WI38 (cell line): Measurements from ENCODE around the gene KANSL3.

Experiments
- H3K4me3 ChIP-seq: 2 replicates; pipeline ENCODE4 v1.5.1; 2011; ENCODE audit warnings: low read depth, mild to moderate bottlenecking, control low read depth, low read length
- TF ChIP-seq, protein P1 (sequence below): IDR thresholded peaks from 2 replicates; pipeline ENCODE4 v1.5.1; 2012; ENCODE audit warnings: low read depth, mild to moderate bottlenecking, control low read depth, low read length

KANSL3 gene

GRCh38 chr2:96649342-96649741 is 11.2 kb upstream of the KANSL3 start:
- TF ChIP-seq, protein P1, sequence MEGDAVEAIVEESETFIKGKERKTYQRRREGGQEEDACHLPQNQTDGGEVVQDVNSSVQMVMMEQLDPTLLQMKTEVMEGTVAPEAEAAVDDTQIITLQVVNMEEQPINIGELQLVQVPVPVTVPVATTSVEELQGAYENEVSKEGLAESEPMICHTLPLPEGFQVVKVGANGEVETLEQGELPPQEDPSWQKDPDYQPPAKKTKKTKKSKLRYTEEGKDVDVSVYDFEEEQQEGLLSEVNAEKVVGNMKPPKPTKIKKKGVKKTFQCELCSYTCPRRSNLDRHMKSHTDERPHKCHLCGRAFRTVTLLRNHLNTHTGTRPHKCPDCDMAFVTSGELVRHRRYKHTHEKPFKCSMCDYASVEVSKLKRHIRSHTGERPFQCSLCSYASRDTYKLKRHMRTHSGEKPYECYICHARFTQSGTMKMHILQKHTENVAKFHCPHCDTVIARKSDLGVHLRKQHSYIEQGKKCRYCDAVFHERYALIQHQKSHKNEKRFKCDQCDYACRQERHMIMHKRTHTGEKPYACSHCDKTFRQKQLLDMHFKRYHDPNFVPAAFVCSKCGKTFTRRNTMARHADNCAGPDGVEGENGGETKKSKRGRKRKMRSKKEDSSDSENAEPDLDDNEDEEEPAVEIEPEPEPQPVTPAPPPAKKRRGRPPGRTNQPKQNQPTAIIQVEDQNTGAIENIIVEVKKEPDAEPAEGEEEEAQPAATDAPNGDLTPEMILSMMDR = no peak
- H3K4me3 ChIP-seq = no peak overlapping the region

- TF ChIP-seq, protein P1 = no peak
- no peak overlapping the region for H3K4me3 ChIP-seq
Observed at GRCh38 chr2:96648306-96648930, 10.3 kb upstream of the KANSL3 start.

DNA sequence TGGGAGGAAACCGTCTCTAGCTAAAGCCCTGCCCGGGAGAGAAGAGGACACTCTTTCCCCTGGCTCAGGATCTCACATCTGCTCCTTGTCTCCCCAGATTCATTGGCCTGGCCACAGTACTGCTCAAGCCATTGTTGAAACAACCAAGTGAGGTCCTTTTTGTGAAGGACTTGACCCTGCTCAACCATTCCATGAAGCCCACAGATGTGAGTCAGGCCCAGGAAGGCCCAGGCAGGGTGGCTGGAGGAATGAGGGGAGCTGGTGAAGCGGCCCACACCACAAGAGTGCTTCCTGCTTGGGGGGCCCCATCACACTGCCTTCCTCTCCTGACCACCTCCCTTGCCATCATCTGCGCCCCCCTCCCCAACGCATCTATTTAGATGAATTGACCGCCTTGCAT is 9.6 kb upstream of the KANSL3 start:
- no peak overlapping the region for H3K4me3 ChIP-seq
- TF ChIP-seq, protein P1 = no peak

GRCh38 chr2:96642564-96643360 is 4.7 kb upstream of the KANSL3 start, which contains the start of gene FER1L5:
TSS of gene FER1L5 (plus strand) at chr2:96642764. CDS start at chr2:96642837, 73 bp downstream.
- H3K4me3 ChIP-seq = peak within 1 kb of the TSS; percentile 49
- TF ChIP-seq, protein P1 = no peak

DNA sequence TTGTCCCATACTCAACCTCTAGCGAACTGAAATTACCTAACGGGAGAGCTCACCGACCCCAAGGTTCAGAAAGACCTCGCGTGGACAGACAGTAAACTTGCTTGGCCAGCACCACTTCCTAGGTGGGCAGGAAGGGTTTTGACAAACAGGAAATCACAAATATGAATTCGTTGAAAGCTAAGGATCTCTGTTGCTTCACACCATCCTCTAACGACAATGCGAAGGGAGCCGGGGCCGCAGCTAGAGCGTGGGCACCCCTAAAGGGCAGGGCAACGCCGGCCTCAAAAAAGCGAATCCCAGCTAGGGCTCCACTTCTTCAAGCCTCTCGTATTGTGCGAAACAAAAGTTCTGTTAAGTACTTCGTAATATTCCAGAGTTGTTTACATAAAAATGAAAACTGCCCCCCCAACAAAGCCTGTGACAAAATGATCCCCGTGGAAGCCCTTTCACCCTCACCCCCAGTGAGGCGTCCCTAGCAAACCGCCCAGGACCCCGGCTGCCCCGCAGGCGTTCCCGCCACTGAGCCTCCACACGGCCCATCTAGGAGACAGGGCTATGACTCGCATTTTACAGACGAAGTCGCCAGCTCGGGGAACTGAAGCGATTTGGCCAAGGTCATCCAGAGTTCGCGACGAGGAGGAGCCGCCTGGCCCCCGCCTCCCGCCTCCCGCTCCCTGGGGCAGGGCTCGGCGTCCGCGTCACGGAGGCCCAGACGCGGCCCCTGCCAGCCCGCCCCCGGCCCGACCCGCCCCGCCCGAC is 548 bp downstream of the KANSL3 start:
- peak overlapping the region; percentile 74 for H3K4me3 ChIP-seq
- TF ChIP-seq, protein P1 = no peak

DNA sequence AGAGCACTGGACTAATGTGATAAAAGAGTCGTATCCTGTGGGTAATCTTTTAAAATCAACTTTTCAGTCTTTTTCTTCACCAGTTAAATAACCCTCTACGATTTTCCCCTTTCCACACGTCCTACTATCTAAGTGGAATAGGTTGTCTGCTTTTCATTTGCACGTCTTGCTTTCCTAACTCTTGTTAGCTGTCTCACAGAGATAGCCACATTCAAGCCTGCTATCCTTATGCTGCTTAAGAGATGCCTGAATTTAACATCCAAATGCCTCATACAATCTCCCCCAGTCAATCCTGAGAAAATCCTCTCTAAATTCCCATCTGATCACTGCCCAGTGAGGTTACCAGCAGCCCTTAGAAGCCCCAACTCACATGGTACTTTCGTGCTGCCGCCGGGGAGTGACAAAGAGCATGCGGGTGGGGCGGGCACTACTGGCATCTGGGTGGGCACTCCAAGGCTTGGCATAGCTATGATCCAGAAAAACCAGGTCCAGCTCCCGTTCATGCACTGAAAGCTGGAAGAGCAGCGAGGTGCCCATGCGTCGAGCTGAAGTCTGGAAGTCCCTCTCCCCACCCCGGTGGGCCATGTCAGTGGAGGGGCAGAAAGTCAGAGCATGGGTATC is 1.5 kb downstream of the KANSL3 start:
- TF ChIP-seq, protein P1 = no peak

More for the DNA sequence above, 1.5 kb downstream of the KANSL3 start:
- H3K4me3 ChIP-seq = peak overlapping the region; percentile 74
